Fibroblast of upper back skin (primary cell): ENCODE data around the gene F2RL2.

Experiments
- DNase-seq: peaks from one replicate; pipeline ENCODE4 v3.0.0-alpha.2; 2013

Gene F2RL2

GRCh38 chr5:76622973-76623596, at the start of gene F2RL2:
F2RL2 (minus strand) TSS chr5:76623403; CDS start chr5:76623230, 173 bp downstream.
- DNase-seq: peak; percentile 91

GRCh38 chr5:76672242-76672641, 49.0 kb upstream of the F2RL2 start:
- no peak for DNase-seq

- no peak for DNase-seq
These were observed 47.3 kb upstream of the F2RL2 start for GRCh38 chr5:76670508-76670907.

- no peak for DNase-seq
These were observed 46.0 kb upstream of the F2RL2 start for GRCh38 chr5:76669245-76669644.

GRCh38 chr5:76667495-76667894, 44.3 kb upstream of the F2RL2 start:
- DNase-seq: no peak

- DNase-seq: no peak
These were observed 40.9 kb upstream of the F2RL2 start for GRCh38 chr5:76664079-76664478.

GRCh38 chr5:76663573-76663972, 40.4 kb upstream of the F2RL2 start:
- DNase-seq: no peak

- no peak for DNase-seq
These were observed 39.3 kb upstream of the F2RL2 start for GRCh38 chr5:76662521-76662920.

- DNase-seq: no peak
These were observed 37.2 kb upstream of the F2RL2 start for GRCh38 chr5:76660360-76660759.

- no peak for DNase-seq
These were observed 34.6 kb upstream of the F2RL2 start for GRCh38 chr5:76657683-76658311.

GRCh38 chr5:76657091-76657490, 33.9 kb upstream of the F2RL2 start:
- DNase-seq: no peak

GRCh38 chr5:76652809-76653414, 29.7 kb upstream of the F2RL2 start:
- DNase-seq: no peak

- DNase-seq: no peak
These were observed 25.9 kb upstream of the F2RL2 start for GRCh38 chr5:76649140-76649539.

- DNase-seq: no peak
These were observed 20.2 kb upstream of the F2RL2 start for GRCh38 chr5:76643371-76643770.

GRCh38 chr5:76642390-76643040, 19.3 kb upstream of the F2RL2 start:
- peak; percentile 66 for DNase-seq

- peak; percentile 80 for DNase-seq
These were observed 18.4 kb upstream of the F2RL2 start for GRCh38 chr5:76641514-76642120.

GRCh38 chr5:76638479-76638878, 15.3 kb upstream of the F2RL2 start:
- no peak for DNase-seq

- no peak for DNase-seq
These were observed 14.3 kb upstream of the F2RL2 start for GRCh38 chr5:76637490-76637889.

- DNase-seq: no peak
These were observed 11.5 kb upstream of the F2RL2 start for GRCh38 chr5:76634661-76635060.

- no peak for DNase-seq
These were observed 3.5 kb upstream of the F2RL2 start for GRCh38 chr5:76626738-76627137.

GRCh38 chr5:76625087-76625815, 2.0 kb upstream of the F2RL2 start:
- no peak for DNase-seq

- DNase-seq: no peak
These were observed 1.1 kb downstream of the F2RL2 start for GRCh38 chr5:76622076-76622475.

GRCh38 chr5:76620166-76620565, 3.0 kb downstream of the F2RL2 start:
- no peak for DNase-seq
